NT2/D1 (cell line): ENCODE data around the gene CRY1.

ENCODE experiments used
- DNase-seq: peaks from one replicate; pipeline ENCODE4 v3.0.0-alpha.2; 2011; ENCODE audit warnings: low read depth, low spot score
- H3K27me3 ChIP-seq: 2 replicates; pipeline ENCODE4 v1.6.0; 2011; ENCODE audit warnings: mild to moderate bottlenecking; ENCODE audit not compliant: insufficient read length, insufficient read depth
- H3K36me3 ChIP-seq: 2 replicates; pipeline ENCODE4 v1.6.1; 2011; ENCODE audit warnings: mild to moderate bottlenecking, low read length, mixed read lengths; ENCODE audit not compliant: insufficient read depth, insufficient read length
- H3K4me1 ChIP-seq: 2 replicates; pipeline ENCODE4 v1.5.1; 2011; ENCODE audit not compliant: insufficient read depth, insufficient read length
- H3K4me3 ChIP-seq: 2 replicates; pipeline ENCODE4 v1.5.1; 2011; ENCODE audit warnings: low read depth; ENCODE audit not compliant: insufficient read length
- H3K9ac ChIP-seq: 2 replicates; pipeline ENCODE4 v1.6.0; 2011; ENCODE audit warnings: low read depth; ENCODE audit not compliant: insufficient read length
- H3K9me3 ChIP-seq: 2 replicates; pipeline ENCODE4 v1.5.1; 2011; ENCODE audit warnings: mild to moderate bottlenecking, low read length; ENCODE audit not compliant: insufficient read depth
- SUZ12 ChIP-seq: IDR thresholded peaks from 2 replicates; pipeline ENCODE4 v1.6.1; 2011; ENCODE audit not compliant: insufficient read length, insufficient read depth; ENCODE audit errors: extremely low read depth
- YY1 ChIP-seq: IDR thresholded peaks from 2 replicates; pipeline ENCODE4 v1.6.1; 2011; ENCODE audit not compliant: insufficient read length, insufficient read depth
- ZNF274 ChIP-seq: IDR thresholded peaks from 2 replicates; pipeline ENCODE4 v1.6.1; 2011; ENCODE audit warnings: mild to moderate bottlenecking, low read depth, low read length

Gene CRY1

GRCh38 chr12:107058190-107058589, 35.2 kb downstream of the CRY1 start:
- Histone ChIP-seq H3K4me1 (no peaks in the 10 kb centered on the region), H3K27me3 (no peaks in the 10 kb centered on the region), H3K9ac (no peak overlapping the region), H3K9me3 (peaks cover 11% of the 10 kb centered on the region), H3K4me3 (no peak overlapping the region), H3K36me3 (no peaks in the 10 kb centered on the region)
- DNase-seq: no peak
- TF ChIP-seq YY1 (no peak), ZNF274 (no peak), SUZ12 (no peak)

GRCh38 chr12:107057071-107057834, 36.1 kb downstream of the CRY1 start:
- Histone ChIP-seq H3K9ac (no peak overlapping the region), H3K36me3 (no peaks in the 10 kb centered on the region), H3K4me3 (no peak overlapping the region), H3K27me3 (no peaks in the 10 kb centered on the region), H3K4me1 (no peaks in the 10 kb centered on the region), H3K9me3 (peaks cover 12% of the 10 kb centered on the region)
- no peak for TF ChIP-seq YY1
- no peak for TF ChIP-seq ZNF274
- TF ChIP-seq SUZ12: no peak
- DNase-seq: no peak

GRCh38 chr12:107053709-107054108, 39.6 kb downstream of the CRY1 start:
- H3K4me3 ChIP-seq: no peak overlapping the region
- no peaks in the 10 kb centered on the region for H3K36me3 ChIP-seq
- DNase-seq: no peak
- TF ChIP-seq YY1: no peak
- no peak for TF ChIP-seq SUZ12
- TF ChIP-seq ZNF274: no peak
- no peak overlapping the region for H3K9ac ChIP-seq
- peaks cover 12% of the 10 kb centered on the region for H3K9me3 ChIP-seq
- H3K27me3 ChIP-seq: no peaks in the 10 kb centered on the region
- H3K4me1 ChIP-seq: no peaks in the 10 kb centered on the region

- DNase-seq: no peak
- Histone ChIP-seq H3K4me1 (no peaks in the 10 kb centered on the region), H3K9me3 (no peaks in the 10 kb centered on the region; the same call in 1 of the 2 replicates), H3K36me3 (no peaks in the 10 kb centered on the region), H3K4me3 (no peak overlapping the region), H3K9ac (no peak overlapping the region), H3K27me3 (no peaks in the 10 kb centered on the region)
- TF ChIP-seq ZNF274: no peak
- no peak for TF ChIP-seq YY1
- no peak for TF ChIP-seq SUZ12
Measured at GRCh38 chr12:107045186-107045585, 48.2 kb downstream of the CRY1 start.

DNA sequence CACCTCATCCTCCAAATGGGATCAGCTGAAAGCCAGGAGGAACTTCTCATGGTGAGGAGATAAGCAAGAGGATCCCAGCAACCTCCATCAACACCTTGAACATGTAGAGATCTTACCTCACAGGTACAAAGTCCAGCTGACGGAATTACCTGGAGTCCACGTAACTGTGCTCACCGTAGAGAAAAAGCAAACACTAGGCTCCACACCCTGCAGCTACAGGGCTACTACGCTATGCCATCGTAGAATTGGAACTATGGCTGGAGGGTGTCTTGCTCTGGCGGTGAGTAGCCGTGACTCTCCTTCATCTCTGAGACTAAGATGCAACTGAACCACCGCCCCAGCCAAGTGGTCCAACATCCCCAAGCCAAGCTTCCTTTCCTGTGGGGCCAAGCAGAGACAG, 50.5 kb downstream of the CRY1 start:
- no peak for DNase-seq
- H3K27me3 ChIP-seq: no peaks in the 10 kb centered on the region
- H3K36me3 ChIP-seq: no peaks in the 10 kb centered on the region
- no peak for TF ChIP-seq YY1
- no peak for TF ChIP-seq ZNF274
- no peak for TF ChIP-seq SUZ12
- no peaks in the 10 kb centered on the region; the same call in 1 of the 2 replicates for H3K9me3 ChIP-seq
- no peaks in the 10 kb centered on the region for H3K4me1 ChIP-seq
- no peak overlapping the region for H3K9ac ChIP-seq
- H3K4me3 ChIP-seq: no peak overlapping the region

- no peaks in the 10 kb centered on the region for H3K9me3 ChIP-seq
- no peaks in the 10 kb centered on the region for H3K27me3 ChIP-seq
- H3K4me1 ChIP-seq: no peaks in the 10 kb centered on the region
- H3K36me3 ChIP-seq: no peaks in the 10 kb centered on the region
- H3K4me3 ChIP-seq: no peak overlapping the region
- TF ChIP-seq YY1 (no peak), ZNF274 (no peak), SUZ12 (no peak)
- H3K9ac ChIP-seq: no peak overlapping the region
- DNase-seq: no peak
Measured at GRCh38 chr12:107035733-107036132, 57.6 kb downstream of the CRY1 start.

- TF ChIP-seq ZNF274 (no peak), SUZ12 (no peak), YY1 (no peak)
Measured at GRCh38 chr12:107033758-107034739, 59.3 kb downstream of the CRY1 start.

More at GRCh38 chr12:107033758-107034739, 59.3 kb downstream of the CRY1 start:
- Histone ChIP-seq H3K4me1 (no peaks in the 10 kb centered on the region), H3K4me3 (no peak overlapping the region), H3K27me3 (no peaks in the 10 kb centered on the region), H3K36me3 (no peaks in the 10 kb centered on the region), H3K9ac (no peak overlapping the region), H3K9me3 (no peaks in the 10 kb centered on the region)
- DNase-seq: no peak
